ENCODE results near the gene NT5C1B. TPM values are rescaled to one million over a fixed set of nuclear protein-coding genes. Genes with fewer than 3 reads are reported as not detected.

NT5C1B gene
- total and polyA plus RNA-seq, 2 experiments from 2014 or later: not detected

DNA sequence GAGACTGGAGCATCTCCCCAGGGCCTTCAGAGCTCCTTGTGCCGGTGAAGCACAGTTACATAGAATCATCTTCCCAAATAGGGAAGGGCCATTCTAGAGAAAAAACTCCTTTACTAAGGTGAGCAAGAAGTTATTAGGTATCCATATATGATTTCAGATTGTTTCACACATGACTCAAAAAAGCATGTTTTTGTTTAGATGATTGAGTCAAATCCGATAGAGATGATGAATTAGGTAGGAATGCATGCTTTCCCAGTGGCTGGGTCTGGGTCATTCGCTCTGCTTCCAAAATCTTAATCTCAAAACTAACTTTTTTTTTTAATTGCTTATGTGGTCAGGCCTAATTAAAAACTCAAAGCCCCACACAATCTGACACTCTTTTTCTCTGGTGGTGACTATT lies 3.8 kb downstream of the NT5C1B start:
- no peaks in the 10 kb centered on the region for H3K27me3 ChIP-seq (ENCODE audit: insufficient read depth)
- H3K4me1 ChIP-seq (ENCODE audit: insufficient read depth): no peaks in the 10 kb centered on the region
- no peak overlapping the region for H3K27ac ChIP-seq (ENCODE audit: low read depth)
- ATAC-seq: no peak
- peaks cover 1% of the 10 kb centered on the region for H3K27me3 Mint-ChIP-seq (ENCODE audit: insufficient read depth, low read depth, poor library complexity)
- H3K4me1 Mint-ChIP-seq: no peaks in the 10 kb centered on the region
- 0 out of 2 replicates have a peak, but pooled peaks cover 8% of the 10 kb centered on the region for H3K9me2 ChIP-seq (ENCODE audit: insufficient read depth)
- no peak overlapping the region for H2AFZ ChIP-seq
- H3K4me2 ChIP-seq: no peak overlapping the region
- H3K4me3 ChIP-seq: no peak overlapping the region
- no peaks in the 10 kb centered on the region for H3K36me3 ChIP-seq (ENCODE audit: insufficient read depth)
- H3K79me2 ChIP-seq (replicated peaks; ENCODE audit: insufficient read depth): no peaks in the 10 kb centered on the region
- no peak for DNase-seq (ENCODE audit: low spot score)
- H3F3A ChIP-seq (replicated peaks; ENCODE audit: low read depth): no peaks in the 10 kb centered on the region
- H4K20me1 ChIP-seq (replicated peaks; ENCODE audit: insufficient read depth): no peaks in the 10 kb centered on the region
- no peak overlapping the region for H3K27ac Mint-ChIP-seq
- TF ChIP-seq JUNB (IDR thresholded peaks at IDR 0.05; ENCODE audit: unreplicated experiment) (no peak), ZNF114 (CRISPR knock-in tag; IDR thresholded peaks at IDR 0.05) (no peak), EZH2 (IDR thresholded peaks at IDR 0.05; ENCODE audit: low read depth, unreplicated experiment) (no peak), ZNF331 (CRISPR knock-in tag; IDR thresholded peaks at IDR 0.05; ENCODE audit: low read depth) (no peak), CREB1 (CRISPR knock-in tag; IDR thresholded peaks at IDR 0.05; ENCODE audit: low read depth) (no peak), EZH2phosphoT487 (IDR thresholded peaks at IDR 0.05; ENCODE audit: unreplicated experiment) (no peak), NANOG (IDR thresholded peaks at IDR 0.05; ENCODE audit: borderline replicate concordance) (no peak), POLR2AphosphoS5 (IDR thresholded peaks at IDR 0.05; ENCODE audit: low read depth) (no peak), STAT1 (IDR thresholded peaks at IDR 0.05; ENCODE audit: unreplicated experiment) (no peak)
- TF ChIP-seq, protein P1, sequence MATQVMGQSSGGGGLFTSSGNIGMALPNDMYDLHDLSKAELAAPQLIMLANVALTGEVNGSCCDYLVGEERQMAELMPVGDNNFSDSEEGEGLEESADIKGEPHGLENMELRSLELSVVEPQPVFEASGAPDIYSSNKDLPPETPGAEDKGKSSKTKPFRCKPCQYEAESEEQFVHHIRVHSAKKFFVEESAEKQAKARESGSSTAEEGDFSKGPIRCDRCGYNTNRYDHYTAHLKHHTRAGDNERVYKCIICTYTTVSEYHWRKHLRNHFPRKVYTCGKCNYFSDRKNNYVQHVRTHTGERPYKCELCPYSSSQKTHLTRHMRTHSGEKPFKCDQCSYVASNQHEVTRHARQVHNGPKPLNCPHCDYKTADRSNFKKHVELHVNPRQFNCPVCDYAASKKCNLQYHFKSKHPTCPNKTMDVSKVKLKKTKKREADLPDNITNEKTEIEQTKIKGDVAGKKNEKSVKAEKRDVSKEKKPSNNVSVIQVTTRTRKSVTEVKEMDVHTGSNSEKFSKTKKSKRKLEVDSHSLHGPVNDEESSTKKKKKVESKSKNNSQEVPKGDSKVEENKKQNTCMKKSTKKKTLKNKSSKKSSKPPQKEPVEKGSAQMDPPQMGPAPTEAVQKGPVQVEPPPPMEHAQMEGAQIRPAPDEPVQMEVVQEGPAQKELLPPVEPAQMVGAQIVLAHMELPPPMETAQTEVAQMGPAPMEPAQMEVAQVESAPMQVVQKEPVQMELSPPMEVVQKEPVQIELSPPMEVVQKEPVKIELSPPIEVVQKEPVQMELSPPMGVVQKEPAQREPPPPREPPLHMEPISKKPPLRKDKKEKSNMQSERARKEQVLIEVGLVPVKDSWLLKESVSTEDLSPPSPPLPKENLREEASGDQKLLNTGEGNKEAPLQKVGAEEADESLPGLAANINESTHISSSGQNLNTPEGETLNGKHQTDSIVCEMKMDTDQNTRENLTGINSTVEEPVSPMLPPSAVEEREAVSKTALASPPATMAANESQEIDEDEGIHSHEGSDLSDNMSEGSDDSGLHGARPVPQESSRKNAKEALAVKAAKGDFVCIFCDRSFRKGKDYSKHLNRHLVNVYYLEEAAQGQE (IDR thresholded peaks at IDR 0.05; ENCODE audit: unreplicated experiment): no peak
- TF ChIP-seq, protein P2, sequence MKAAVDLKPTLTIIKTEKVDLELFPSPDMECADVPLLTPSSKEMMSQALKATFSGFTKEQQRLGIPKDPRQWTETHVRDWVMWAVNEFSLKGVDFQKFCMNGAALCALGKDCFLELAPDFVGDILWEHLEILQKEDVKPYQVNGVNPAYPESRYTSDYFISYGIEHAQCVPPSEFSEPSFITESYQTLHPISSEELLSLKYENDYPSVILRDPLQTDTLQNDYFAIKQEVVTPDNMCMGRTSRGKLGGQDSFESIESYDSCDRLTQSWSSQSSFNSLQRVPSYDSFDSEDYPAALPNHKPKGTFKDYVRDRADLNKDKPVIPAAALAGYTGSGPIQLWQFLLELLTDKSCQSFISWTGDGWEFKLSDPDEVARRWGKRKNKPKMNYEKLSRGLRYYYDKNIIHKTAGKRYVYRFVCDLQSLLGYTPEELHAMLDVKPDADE (IDR thresholded peaks at IDR 0.05): no peak
- TF ChIP-seq, protein P3, sequence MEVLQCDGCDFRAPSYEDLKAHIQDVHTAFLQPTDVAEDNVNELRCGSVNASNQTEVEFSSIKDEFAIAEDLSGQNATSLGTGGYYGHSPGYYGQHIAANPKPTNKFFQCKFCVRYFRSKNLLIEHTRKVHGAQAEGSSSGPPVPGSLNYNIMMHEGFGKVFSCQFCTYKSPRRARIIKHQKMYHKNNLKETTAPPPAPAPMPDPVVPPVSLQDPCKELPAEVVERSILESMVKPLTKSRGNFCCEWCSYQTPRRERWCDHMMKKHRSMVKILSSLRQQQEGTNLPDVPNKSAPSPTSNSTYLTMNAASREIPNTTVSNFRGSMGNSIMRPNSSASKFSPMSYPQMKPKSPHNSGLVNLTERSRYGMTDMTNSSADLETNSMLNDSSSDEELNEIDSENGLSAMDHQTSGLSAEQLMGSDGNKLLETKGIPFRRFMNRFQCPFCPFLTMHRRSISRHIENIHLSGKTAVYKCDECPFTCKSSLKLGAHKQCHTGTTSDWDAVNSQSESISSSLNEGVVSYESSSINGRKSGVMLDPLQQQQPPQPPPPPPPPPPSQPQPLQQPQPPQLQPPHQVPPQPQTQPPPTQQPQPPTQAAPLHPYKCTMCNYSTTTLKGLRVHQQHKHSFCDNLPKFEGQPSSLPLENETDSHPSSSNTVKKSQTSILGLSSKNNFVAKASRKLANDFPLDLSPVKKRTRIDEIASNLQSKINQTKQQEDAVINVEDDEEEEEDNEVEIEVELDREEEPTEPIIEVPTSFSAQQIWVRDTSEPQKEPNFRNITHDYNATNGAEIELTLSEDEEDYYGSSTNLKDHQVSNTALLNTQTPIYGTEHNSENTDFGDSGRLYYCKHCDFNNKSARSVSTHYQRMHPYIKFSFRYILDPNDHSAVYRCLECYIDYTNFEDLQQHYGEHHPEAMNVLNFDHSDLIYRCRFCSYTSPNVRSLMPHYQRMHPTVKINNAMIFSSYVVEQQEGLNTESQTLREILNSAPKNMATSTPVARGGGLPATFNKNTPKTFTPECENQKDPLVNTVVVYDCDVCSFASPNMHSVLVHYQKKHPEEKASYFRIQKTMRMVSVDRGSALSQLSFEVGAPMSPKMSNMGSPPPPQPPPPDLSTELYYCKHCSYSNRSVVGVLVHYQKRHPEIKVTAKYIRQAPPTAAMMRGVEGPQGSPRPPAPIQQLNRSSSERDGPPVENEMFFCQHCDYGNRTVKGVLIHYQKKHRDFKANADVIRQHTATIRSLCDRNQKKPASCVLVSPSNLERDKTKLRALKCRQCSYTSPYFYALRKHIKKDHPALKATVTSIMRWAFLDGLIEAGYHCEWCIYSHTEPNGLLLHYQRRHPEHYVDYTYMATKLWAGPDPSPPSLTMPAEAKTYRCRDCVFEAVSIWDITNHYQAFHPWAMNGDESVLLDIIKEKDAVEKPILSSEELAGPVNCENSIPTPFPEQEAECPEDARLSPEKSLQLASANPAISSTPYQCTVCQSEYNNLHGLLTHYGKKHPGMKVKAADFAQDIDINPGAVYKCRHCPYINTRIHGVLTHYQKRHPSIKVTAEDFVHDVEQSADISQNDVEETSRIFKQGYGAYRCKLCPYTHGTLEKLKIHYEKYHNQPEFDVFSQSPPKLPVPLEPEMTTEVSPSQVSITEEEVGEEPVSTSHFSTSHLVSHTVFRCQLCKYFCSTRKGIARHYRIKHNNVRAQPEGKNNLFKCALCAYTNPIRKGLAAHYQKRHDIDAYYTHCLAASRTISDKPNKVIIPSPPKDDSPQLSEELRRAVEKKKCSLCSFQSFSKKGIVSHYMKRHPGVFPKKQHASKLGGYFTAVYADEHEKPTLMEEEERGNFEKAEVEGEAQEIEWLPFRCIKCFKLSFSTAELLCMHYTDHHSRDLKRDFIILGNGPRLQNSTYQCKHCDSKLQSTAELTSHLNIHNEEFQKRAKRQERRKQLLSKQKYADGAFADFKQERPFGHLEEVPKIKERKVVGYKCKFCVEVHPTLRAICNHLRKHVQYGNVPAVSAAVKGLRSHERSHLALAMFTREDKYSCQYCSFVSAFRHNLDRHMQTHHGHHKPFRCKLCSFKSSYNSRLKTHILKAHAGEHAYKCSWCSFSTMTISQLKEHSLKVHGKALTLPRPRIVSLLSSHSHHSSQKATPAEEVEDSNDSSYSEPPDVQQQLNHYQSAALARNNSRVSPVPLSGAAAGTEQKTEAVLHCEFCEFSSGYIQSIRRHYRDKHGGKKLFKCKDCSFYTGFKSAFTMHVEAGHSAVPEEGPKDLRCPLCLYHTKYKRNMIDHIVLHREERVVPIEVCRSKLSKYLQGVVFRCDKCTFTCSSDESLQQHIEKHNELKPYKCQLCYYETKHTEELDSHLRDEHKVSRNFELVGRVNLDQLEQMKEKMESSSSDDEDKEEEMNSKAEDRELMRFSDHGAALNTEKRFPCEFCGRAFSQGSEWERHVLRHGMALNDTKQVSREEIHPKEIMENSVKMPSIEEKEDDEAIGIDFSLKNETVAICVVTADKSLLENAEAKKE (CRISPR knock-in tag; IDR thresholded peaks at IDR 0.05): no peak
- TF ChIP-seq, protein P4, sequence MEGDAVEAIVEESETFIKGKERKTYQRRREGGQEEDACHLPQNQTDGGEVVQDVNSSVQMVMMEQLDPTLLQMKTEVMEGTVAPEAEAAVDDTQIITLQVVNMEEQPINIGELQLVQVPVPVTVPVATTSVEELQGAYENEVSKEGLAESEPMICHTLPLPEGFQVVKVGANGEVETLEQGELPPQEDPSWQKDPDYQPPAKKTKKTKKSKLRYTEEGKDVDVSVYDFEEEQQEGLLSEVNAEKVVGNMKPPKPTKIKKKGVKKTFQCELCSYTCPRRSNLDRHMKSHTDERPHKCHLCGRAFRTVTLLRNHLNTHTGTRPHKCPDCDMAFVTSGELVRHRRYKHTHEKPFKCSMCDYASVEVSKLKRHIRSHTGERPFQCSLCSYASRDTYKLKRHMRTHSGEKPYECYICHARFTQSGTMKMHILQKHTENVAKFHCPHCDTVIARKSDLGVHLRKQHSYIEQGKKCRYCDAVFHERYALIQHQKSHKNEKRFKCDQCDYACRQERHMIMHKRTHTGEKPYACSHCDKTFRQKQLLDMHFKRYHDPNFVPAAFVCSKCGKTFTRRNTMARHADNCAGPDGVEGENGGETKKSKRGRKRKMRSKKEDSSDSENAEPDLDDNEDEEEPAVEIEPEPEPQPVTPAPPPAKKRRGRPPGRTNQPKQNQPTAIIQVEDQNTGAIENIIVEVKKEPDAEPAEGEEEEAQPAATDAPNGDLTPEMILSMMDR (conservative IDR thresholded peaks at IDR 0.05; ENCODE audit: low read depth in 2 of 2): no peak
- H3K4me3 Mint-ChIP-seq: no peak overlapping the region
- H3K36me3 Mint-ChIP-seq (ENCODE audit: low read depth): no peaks in the 10 kb centered on the region
- no peaks in the 10 kb centered on the region; the same call in 2 of the 3 replicates for H3K9me3 Mint-ChIP-seq
